GM23248 (cell line): ENCODE measurements around the gene FAM200A. TPM values are rescaled to one million over a fixed set of nuclear protein-coding genes. Genes with fewer than 3 reads are reported as not detected.

ENCODE experiments used
- DNase-seq: peaks from one replicate; pipeline ENCODE4 v3.0.0-alpha.2; 2015
- H2AFZ ChIP-seq: fragments of 200-600 bp; sonication (generic); 2 replicates; pipeline ENCODE4 v1.6.1; 2016; ENCODE audit warnings: antibody characterized with exemption
- H3F3A ChIP-seq: fragments of 200-600 bp; sonication (generic); 2 replicates; pipeline ENCODE4 v1.6.1; 2016; ENCODE audit warnings: mild to moderate bottlenecking, antibody characterized with exemption, mixed run types; ENCODE audit not compliant: insufficient read depth
- H3K27ac ChIP-seq: fragments of 200-600 bp; sonication (generic); 2 replicates; pipeline ENCODE4 v1.5.1; 2016; ENCODE audit warnings: mild to moderate bottlenecking
- H3K27me3 ChIP-seq: fragments of 200-600 bp; sonication (generic); replicated peaks from 2 replicates; pipeline ENCODE4 v1.6.1; 2016; ENCODE audit warnings: mild to moderate bottlenecking; ENCODE audit not compliant: insufficient read depth
- H3K36me3 ChIP-seq: fragments of 200-600 bp; sonication (generic); 2 replicates; pipeline ENCODE4 v1.6.1; 2016; ENCODE audit warnings: low read depth, mild to moderate bottlenecking
- H3K4me1 ChIP-seq: fragments of 200-600 bp; sonication (generic); 2 replicates; pipeline ENCODE4 v1.6.1; 2016; ENCODE audit warnings: mild to moderate bottlenecking; ENCODE audit not compliant: insufficient read depth
- H3K4me2 ChIP-seq: fragments of 200-600 bp; sonication (generic); one replicate; pipeline ENCODE4 v1.6.1; 2016; ENCODE audit warnings: mild to moderate bottlenecking; ENCODE audit not compliant: unreplicated experiment
- H3K4me3 ChIP-seq: fragments of 200-600 bp; sonication (generic); 2 replicates; pipeline ENCODE4 v1.5.1; 2016; ENCODE audit warnings: mild to moderate bottlenecking
- H3K79me2 ChIP-seq: fragments of 200-600 bp; sonication (generic); 2 replicates; pipeline ENCODE4 v1.6.1; 2016; ENCODE audit warnings: mild to moderate bottlenecking; ENCODE audit not compliant: insufficient read depth
- H3K9ac ChIP-seq: fragments of 200-600 bp; sonication (generic); 2 replicates; pipeline ENCODE4 v1.6.1; 2016; ENCODE audit warnings: mild to moderate bottlenecking
- H3K9me2 ChIP-seq: fragments of 200-600 bp; sonication (generic); 2 replicates; pipeline ENCODE4 v1.6.1; 2016; ENCODE audit warnings: mixed run types, mild to moderate bottlenecking, moderate library complexity; ENCODE audit not compliant: insufficient read depth
- H3K9me3 ChIP-seq: fragments of 200-600 bp; sonication (generic); one replicate; pipeline ENCODE4 v1.6.1; 2017; ENCODE audit warnings: low read depth
- H4K20me1 ChIP-seq: fragments of 200-600 bp; sonication (generic); 2 replicates; pipeline ENCODE4 v1.6.0; 2016; ENCODE audit not compliant: insufficient read depth
- EZH2 ChIP-seq: fragments of 200-600 bp; sonication (generic); IDR thresholded peaks from 2 replicates; pipeline ENCODE4 v1.6.1; 2018; ENCODE audit warnings: antibody characterized with exemption, mild to moderate bottlenecking; ENCODE audit not compliant: insufficient read depth, poor library complexity, severe bottlenecking
- EZH2phosphoT487 ChIP-seq: fragments of 200-600 bp; sonication (generic); IDR thresholded peaks from 2 replicates; pipeline ENCODE4 v1.6.1; 2018; ENCODE audit warnings: antibody characterized with exemption, moderate library complexity, mild to moderate bottlenecking, low read depth; ENCODE audit not compliant: insufficient read depth
- WGBS, 2 experiments: methylation state at CpG; one replicate each; pipeline ENCODE4 v1.1.6; 2015 to 2017; ENCODE audit warnings: low lambda C conversion rate in 2 of 2, low coverage in 1 of 2; ENCODE audit errors: missing lambda C conversion rate in 2 of 2; 5-methylcytosine and 5-hydroxymethylcytosine counted together
- in situ Hi-C: fragments of 300-500 bp; cut with MboI; formaldehyde crosslinking; loops from 2 replicates; pipeline ENCODE4 v1.15.0; 2020
- polyA plus RNA-seq: library from polyadenylated mRNA; unstranded; fragments of >200 nt; fragmentation: Nextera tagmentation; extraction: Ambion mirVana; gene quantifications from 2 replicates; pipeline ENCODE4 v1.2.1, GENCODE V29; 2016
- total RNA-seq: library from RNA; depleted of rRNA; stranded (reverse); fragments of >200 nt; shearing (Covaris generic); gene quantifications from 2 replicates; pipeline ENCODE4 v1.2.3, GENCODE V29; 2014

The FAM200A gene
- total and polyA plus RNA-seq, 2 experiments from 2014 or later = 6.2 to 8.2 TPM

DNA sequence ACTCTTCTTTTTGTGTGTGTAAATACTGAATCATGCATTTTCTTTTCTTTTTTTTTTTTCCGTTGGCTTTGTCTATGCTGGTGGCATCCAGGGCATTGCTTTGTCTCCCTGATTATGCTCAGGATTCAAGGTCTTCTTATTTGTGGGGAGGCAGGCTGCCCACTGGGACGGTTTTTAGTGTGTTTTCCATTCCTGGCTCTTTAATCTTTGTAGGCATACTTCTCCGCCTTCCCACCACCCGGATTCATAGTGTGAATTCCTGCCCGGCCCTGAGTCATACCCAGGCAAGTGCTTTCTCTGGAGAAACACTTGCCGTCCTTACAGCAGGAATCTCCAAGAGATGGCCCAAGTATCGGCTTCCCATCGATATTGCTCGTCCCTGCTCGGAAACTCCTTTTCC lies 11.7 kb upstream of the FAM200A start:
- in situ Hi-C loops = no loop called here
- H3K9ac ChIP-seq = peak overlapping the region; percentile 70
- DNase-seq = peak; percentile 90
- peak overlapping the region; percentile 96 for H3K27ac ChIP-seq
- peaks cover 50% of the 10 kb centered on the region for H3K4me1 ChIP-seq
- H3F3A ChIP-seq = peaks cover 65% of the 10 kb centered on the region
- peak overlapping the region; percentile 54 for H3K4me3 ChIP-seq
- peaks cover 82% of the 10 kb centered on the region for H3K79me2 ChIP-seq
- H3K4me2 ChIP-seq = peak overlapping the region; percentile 83
- no peak overlapping the region for H2AFZ ChIP-seq
- no peaks in the 10 kb centered on the region for H3K9me2 ChIP-seq
- TF ChIP-seq EZH2phosphoT487 (no peak), EZH2 (no peak)
- H3K36me3 ChIP-seq = peaks cover 51% of the 10 kb centered on the region
- no peaks in the 10 kb centered on the region for H3K9me3 ChIP-seq
- 39 to 40% methylated on average over 10 of the region's 10 CpGs for WGBS, 2 experiments
- H4K20me1 ChIP-seq = no peaks in the 10 kb centered on the region
- no peaks in the 10 kb centered on the region for H3K27me3 ChIP-seq

DNA sequence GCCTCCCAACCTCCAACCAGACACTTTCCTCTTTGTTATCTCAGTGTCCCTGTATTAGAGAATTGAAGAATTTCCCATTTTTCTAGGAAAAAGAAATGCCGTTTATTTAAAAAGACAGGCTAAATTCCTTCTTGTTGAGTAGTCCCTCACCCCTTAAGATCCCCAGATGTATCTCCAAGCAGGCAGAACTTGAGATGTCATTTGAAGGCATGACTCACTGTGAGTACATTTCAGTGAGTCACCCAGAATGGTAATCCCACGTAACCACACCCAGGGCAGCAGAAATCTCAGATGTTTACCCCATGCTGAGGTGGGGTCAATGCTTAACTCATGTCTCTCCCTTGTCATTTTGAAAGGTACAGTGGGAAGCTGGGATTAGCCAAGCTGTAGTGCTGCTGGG lies 10.9 kb upstream of the FAM200A start:
- Histone ChIP-seq H3F3A (peaks cover 65% of the 10 kb centered on the region), H3K4me1 (peaks cover 50% of the 10 kb centered on the region), H3K27ac (peak overlapping the region; percentile 96), H3K36me3 (peaks cover 48% of the 10 kb centered on the region), H3K27me3 (no peaks in the 10 kb centered on the region), H3K9me3 (no peaks in the 10 kb centered on the region), H3K4me2 (peak overlapping the region; percentile 83), H2AFZ (no peak overlapping the region), H3K4me3 (peak overlapping the region; percentile 54), H4K20me1 (no peaks in the 10 kb centered on the region), H3K9me2 (no peaks in the 10 kb centered on the region), H3K9ac (peak overlapping the region; percentile 72), H3K79me2 (peaks cover 80% of the 10 kb centered on the region)
- WGBS, 2 experiments = 0 to 1% methylated on average over 2 of the region's 2 CpGs
- DNase-seq = peak; percentile 99
- in situ Hi-C loops = no loop called here
- no peak for TF ChIP-seq EZH2
- TF ChIP-seq EZH2phosphoT487 = no peak

DNA sequence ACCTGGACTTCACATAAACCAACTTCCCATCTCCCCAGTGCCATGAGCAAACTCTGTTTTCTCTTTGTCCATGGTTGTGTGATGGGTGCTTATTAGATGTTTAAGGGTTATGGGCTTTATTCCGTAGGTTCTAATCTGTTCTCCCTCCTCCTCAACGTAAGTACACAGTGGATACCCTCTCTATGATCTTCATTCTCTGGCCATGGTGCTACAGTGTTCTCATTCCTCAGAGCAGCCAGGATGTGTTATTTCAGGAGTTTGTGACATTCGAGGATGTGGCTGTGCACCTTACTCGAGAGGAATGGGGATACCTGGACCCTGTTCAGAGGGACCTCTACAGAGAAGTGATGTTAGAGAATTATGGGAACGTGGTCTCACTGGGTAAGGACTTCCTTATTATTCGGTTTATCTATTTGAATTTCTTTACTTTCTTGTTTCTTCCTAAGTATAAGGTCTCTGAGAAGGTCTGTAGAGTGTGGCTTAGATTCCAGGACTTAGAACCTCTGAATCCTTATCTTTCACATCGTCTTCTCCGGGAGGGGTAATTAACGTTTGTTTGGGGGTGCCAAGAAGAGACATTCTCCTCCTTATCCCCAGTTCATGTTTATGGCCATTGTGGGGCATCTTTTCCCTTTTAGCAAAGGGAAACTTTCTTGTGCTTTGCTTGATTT lies 10.3 kb upstream of the FAM200A start:
- Histone ChIP-seq H3K9me2 (no peaks in the 10 kb centered on the region), H3K4me2 (peak overlapping the region; percentile 83), H3K36me3 (peaks cover 48% of the 10 kb centered on the region), H3K9ac (peak overlapping the region; percentile 72), H3K27ac (peak overlapping the region; percentile 96), H3K4me1 (peaks cover 53% of the 10 kb centered on the region), H3K27me3 (no peaks in the 10 kb centered on the region), H3K9me3 (no peaks in the 10 kb centered on the region), H4K20me1 (no peaks in the 10 kb centered on the region), H3K79me2 (peaks cover 80% of the 10 kb centered on the region), H2AFZ (no peak overlapping the region), H3F3A (peaks cover 65% of the 10 kb centered on the region), H3K4me3 (peak overlapping the region; percentile 54)
- no peak for TF ChIP-seq EZH2
- no peak for TF ChIP-seq EZH2phosphoT487
- in situ Hi-C loops = no loop called here
- 52 to 55% methylated on average over 9 of the region's 9 CpGs for WGBS, 2 experiments
- peak; percentile 15 for DNase-seq

DNA sequence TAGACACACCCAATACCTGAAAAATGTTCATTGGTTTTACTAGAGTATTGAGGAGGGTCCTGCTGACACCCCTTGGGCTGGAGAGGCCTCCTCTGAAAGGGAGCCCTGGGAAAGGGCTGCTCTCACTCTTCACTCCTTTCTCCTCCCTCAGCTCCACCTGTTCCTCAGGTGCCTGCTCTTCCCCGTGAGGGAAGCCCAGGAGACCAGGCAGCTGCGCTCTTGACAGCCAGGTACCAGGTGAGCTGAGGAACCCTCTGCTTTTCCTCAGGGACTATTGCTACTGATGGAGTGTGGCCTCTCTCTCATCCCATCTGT lies 9.8 kb upstream of the FAM200A start:
- peaks cover 65% of the 10 kb centered on the region for H3F3A ChIP-seq
- peaks cover 56% of the 10 kb centered on the region for H3K4me1 ChIP-seq
- WGBS, 2 experiments = 58 to 65% methylated on average over 2 of the region's 2 CpGs
- in situ Hi-C loops = no loop called here
- H3K9me3 ChIP-seq = no peaks in the 10 kb centered on the region
- peak overlapping the region; percentile 96; the same call in 1 of the 2 replicates for H3K27ac ChIP-seq
- H3K4me3 ChIP-seq = no peak overlapping the region
- no peak overlapping the region for H2AFZ ChIP-seq
- H4K20me1 ChIP-seq = no peaks in the 10 kb centered on the region
- no peak overlapping the region for H3K9ac ChIP-seq
- peaks cover 48% of the 10 kb centered on the region for H3K36me3 ChIP-seq
- DNase-seq = no peak
- TF ChIP-seq EZH2phosphoT487 = no peak
- TF ChIP-seq EZH2 = no peak
- H3K4me2 ChIP-seq = no peak overlapping the region
- peaks cover 80% of the 10 kb centered on the region for H3K79me2 ChIP-seq
- no peaks in the 10 kb centered on the region for H3K9me2 ChIP-seq
- no peaks in the 10 kb centered on the region for H3K27me3 ChIP-seq
